SU-DHL-6 (cell line): Measurements from ENCODE around the gene OTULIN.

Experiments used
- H2AFZ ChIP-seq: fragments of 200-600 bp; sonication (generic); 2 replicates; pipeline ENCODE4 v1.6.1; 2014; ENCODE audit warnings: low read depth, mild to moderate bottlenecking, moderate library complexity, mixed read lengths, antibody characterized with exemption, low read length; ENCODE audit not compliant: severe bottlenecking
- H3F3A ChIP-seq: fragments of 200-600 bp; shearing (Covaris generic); 2 replicates; pipeline ENCODE4 v1.6.0; 2016; ENCODE audit warnings: antibody characterized with exemption, mild to moderate bottlenecking; ENCODE audit not compliant: insufficient read depth
- H3K27ac ChIP-seq: fragments of 200-600 bp; sonication (generic); 2 replicates; pipeline ENCODE4 v1.5.1; 2016; ENCODE audit warnings: low read depth, mild to moderate bottlenecking, low read length, moderate library complexity, mixed read lengths
- H3K27me3 ChIP-seq: fragments of 200-600 bp; sonication (generic), shearing (Covaris generic); 2 replicates; pipeline ENCODE4 v1.6.0; 2014; ENCODE audit warnings: mild to moderate bottlenecking, low read length
- H3K36me3 ChIP-seq: fragments of 200-600 bp; sonication (generic); 2 replicates; pipeline ENCODE4 v1.6.1; 2014; ENCODE audit warnings: mild to moderate bottlenecking, low read length, mixed read lengths
- H3K4me2 ChIP-seq: fragments of 300-600, 200-600 bp; shearing (Covaris generic), sonication (generic); 2 replicates; pipeline ENCODE4 v1.6.0; 2014; ENCODE audit warnings: low read length, low read depth, mild to moderate bottlenecking; ENCODE audit not compliant: poor library complexity, severe bottlenecking
- H3K4me3 ChIP-seq: fragments of 200-600 bp; sonication (generic); 2 replicates; pipeline ENCODE4 v1.5.1; 2014; ENCODE audit warnings: antibody characterized with exemption, low read length, mild to moderate bottlenecking, mixed read lengths; ENCODE audit not compliant: insufficient read depth, poor library complexity, severe bottlenecking
- H3K79me2 ChIP-seq: fragments of 200-600 bp; sonication (generic); 2 replicates; pipeline ENCODE4 v1.6.1; 2014; ENCODE audit warnings: mild to moderate bottlenecking, low read length, moderate library complexity; ENCODE audit not compliant: insufficient read depth
- H3K9ac ChIP-seq: fragments of 200-600 bp; sonication (generic); 2 replicates; pipeline ENCODE4 v1.7.0; 2014; ENCODE audit warnings: mild to moderate bottlenecking, low read length
- H3K9me2 ChIP-seq: fragments of 200-600 bp; sonication (generic); replicated peaks from 2 replicates; pipeline ENCODE4 v1.6.1; 2014; ENCODE audit warnings: low read length; ENCODE audit not compliant: insufficient read depth
- H3K9me3 ChIP-seq: fragments of 200-600 bp; sonication (generic); 2 replicates; pipeline ENCODE4 v1.6.1; 2014; ENCODE audit warnings: low read length, mixed read lengths; ENCODE audit not compliant: insufficient read depth
- H4K20me1 ChIP-seq: fragments of 200-600 bp; sonication (generic); 2 replicates; pipeline ENCODE4 v1.6.1; 2014; ENCODE audit warnings: low read depth, mild to moderate bottlenecking, antibody characterized with exemption, low read length, moderate library complexity, mixed read lengths
- EZH2phosphoT487 ChIP-seq: fragments of 200-600 bp; sonication (generic), shearing (Covaris generic); conservative IDR thresholded peaks from 2 replicates; pipeline ENCODE4 v1.6.1; 2018; ENCODE audit warnings: mild to moderate bottlenecking, antibody characterized with exemption, low read length, moderate library complexity, mixed read lengths
- TF ChIP-seq, protein P1 (sequence below): fragments of 200-600 bp; sonication (generic); IDR thresholded peaks from one replicate; pipeline ENCODE4 v1.5.1; 2017; ENCODE audit warnings: antibody characterized with exemption, mild to moderate bottlenecking, low read length, moderate library complexity; ENCODE audit not compliant: insufficient read depth, poor library complexity, severe bottlenecking

Gene OTULIN

DNA sequence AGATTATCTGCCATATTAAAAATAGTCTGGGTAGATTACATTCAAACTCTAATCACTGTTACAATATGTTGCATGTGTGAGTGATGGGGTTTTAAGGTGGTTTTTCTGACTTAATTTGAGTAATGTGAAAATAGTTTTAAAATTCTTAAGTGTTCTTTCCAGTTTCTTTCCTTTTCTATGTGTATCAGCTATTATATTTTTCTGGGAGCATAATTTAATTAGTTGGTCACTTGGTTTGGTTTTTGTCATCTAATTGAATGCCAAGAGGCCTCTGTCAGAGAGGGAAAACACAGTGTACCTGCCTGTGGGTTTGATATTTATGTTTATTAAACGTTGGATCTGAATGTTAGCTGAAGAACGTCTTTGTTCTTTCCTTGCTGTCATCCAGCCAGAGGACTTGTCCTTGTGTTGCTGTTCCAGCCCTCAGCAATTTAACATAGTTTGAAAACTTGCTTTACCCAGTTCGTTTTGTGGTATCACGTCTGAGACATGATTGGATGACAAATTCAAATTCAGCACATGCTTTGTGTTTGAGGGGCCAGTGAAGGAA lies 19.5 kb downstream of the OTULIN start:
- H3K9me3 ChIP-seq, result no peaks in the 10 kb centered on the region
- H3K79me2 ChIP-seq, result peaks cover 30% of the 10 kb centered on the region
- no peaks in the 10 kb centered on the region for H3K9me2 ChIP-seq
- no peak overlapping the region for H3K27ac ChIP-seq
- H4K20me1 ChIP-seq, result no peaks in the 10 kb centered on the region
- H3K4me3 ChIP-seq, result no peak overlapping the region
- H3K9ac ChIP-seq, result no peak overlapping the region
- peaks cover 20% of the 10 kb centered on the region; the same call in 1 of the 2 replicates for H3F3A ChIP-seq
- TF ChIP-seq, protein P1, sequence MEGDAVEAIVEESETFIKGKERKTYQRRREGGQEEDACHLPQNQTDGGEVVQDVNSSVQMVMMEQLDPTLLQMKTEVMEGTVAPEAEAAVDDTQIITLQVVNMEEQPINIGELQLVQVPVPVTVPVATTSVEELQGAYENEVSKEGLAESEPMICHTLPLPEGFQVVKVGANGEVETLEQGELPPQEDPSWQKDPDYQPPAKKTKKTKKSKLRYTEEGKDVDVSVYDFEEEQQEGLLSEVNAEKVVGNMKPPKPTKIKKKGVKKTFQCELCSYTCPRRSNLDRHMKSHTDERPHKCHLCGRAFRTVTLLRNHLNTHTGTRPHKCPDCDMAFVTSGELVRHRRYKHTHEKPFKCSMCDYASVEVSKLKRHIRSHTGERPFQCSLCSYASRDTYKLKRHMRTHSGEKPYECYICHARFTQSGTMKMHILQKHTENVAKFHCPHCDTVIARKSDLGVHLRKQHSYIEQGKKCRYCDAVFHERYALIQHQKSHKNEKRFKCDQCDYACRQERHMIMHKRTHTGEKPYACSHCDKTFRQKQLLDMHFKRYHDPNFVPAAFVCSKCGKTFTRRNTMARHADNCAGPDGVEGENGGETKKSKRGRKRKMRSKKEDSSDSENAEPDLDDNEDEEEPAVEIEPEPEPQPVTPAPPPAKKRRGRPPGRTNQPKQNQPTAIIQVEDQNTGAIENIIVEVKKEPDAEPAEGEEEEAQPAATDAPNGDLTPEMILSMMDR, result no peak
- no peak for TF ChIP-seq EZH2phosphoT487
- H3K27me3 ChIP-seq, result no peaks in the 10 kb centered on the region
- peaks cover 55% of the 10 kb centered on the region for H3K36me3 ChIP-seq
- no peak overlapping the region for H2AFZ ChIP-seq
- no peak overlapping the region for H3K4me2 ChIP-seq

DNA sequence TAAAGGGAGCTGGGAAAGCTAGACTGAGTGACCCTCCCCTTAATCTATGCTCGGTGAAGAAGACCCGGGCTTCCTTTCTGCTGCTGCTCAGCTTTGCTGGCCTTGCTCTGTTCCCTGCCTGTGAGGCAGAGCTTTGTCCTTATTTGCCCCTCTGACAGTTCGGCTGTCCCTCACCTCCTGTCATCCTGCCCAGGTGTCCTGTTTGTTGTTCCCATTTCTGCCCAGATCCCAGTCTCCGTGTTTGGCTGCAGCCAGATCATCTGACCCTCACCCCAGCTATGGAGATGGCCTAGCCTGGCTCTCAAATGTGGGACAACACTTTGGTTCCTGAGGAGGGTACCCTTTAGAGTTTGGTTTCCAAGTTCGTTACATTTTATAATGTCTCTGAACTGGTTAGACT lies 20.2 kb downstream of the OTULIN start:
- H3K27me3 ChIP-seq, result no peaks in the 10 kb centered on the region
- H3F3A ChIP-seq, result peaks cover 17% of the 10 kb centered on the region; the same call in 1 of the 2 replicates
- no peak overlapping the region for H2AFZ ChIP-seq
- H3K27ac ChIP-seq, result no peak overlapping the region; the same call in 1 of the 2 replicates
- no peaks in the 10 kb centered on the region for H3K9me3 ChIP-seq
- no peaks in the 10 kb centered on the region for H3K9me2 ChIP-seq
- no peak overlapping the region for H3K4me2 ChIP-seq
- peaks cover 57% of the 10 kb centered on the region for H3K36me3 ChIP-seq
- no peak overlapping the region for H3K9ac ChIP-seq
- H3K4me3 ChIP-seq, result no peak overlapping the region
- peaks cover 25% of the 10 kb centered on the region for H3K79me2 ChIP-seq
- H4K20me1 ChIP-seq, result no peaks in the 10 kb centered on the region
- TF ChIP-seq EZH2phosphoT487, result no peak

DNA sequence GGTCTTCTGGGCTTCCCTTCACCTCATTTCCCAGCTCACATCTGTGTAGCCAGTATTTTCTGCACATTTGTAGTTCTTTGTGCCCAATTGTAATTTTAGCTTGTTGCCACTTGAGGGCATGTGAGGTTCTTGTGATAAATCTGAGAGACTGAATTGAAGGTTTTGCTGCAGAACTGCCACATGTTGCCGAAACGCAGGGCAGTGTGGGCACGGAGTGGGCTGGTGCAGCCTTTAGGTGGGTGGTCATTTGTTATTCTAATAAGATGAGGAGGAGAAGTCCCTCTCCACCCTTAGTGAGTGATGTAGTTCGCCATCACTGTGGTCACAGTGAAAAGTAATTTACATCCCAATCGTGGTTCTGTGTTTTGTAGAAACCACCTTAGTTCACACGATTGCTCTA lies 21.2 kb downstream of the OTULIN start:
- H3K4me3 ChIP-seq, result no peak overlapping the region
- H3K9me3 ChIP-seq, result no peaks in the 10 kb centered on the region
- H4K20me1 ChIP-seq, result no peaks in the 10 kb centered on the region
- H3K9me2 ChIP-seq, result no peaks in the 10 kb centered on the region
- no peak overlapping the region for H3K9ac ChIP-seq
- peaks cover 15% of the 10 kb centered on the region for H3K79me2 ChIP-seq
- TF ChIP-seq, protein P1, result peak; percentile 41
- TF ChIP-seq EZH2phosphoT487, result no peak
- no peak overlapping the region for H3K27ac ChIP-seq
- no peaks in the 10 kb centered on the region for H3K27me3 ChIP-seq
- H2AFZ ChIP-seq, result no peak overlapping the region
- H3F3A ChIP-seq, result peaks cover 17% of the 10 kb centered on the region; the same call in 1 of the 2 replicates
- peak overlapping the region; percentile 18 for H3K4me2 ChIP-seq
- peaks cover 60% of the 10 kb centered on the region for H3K36me3 ChIP-seq

DNA sequence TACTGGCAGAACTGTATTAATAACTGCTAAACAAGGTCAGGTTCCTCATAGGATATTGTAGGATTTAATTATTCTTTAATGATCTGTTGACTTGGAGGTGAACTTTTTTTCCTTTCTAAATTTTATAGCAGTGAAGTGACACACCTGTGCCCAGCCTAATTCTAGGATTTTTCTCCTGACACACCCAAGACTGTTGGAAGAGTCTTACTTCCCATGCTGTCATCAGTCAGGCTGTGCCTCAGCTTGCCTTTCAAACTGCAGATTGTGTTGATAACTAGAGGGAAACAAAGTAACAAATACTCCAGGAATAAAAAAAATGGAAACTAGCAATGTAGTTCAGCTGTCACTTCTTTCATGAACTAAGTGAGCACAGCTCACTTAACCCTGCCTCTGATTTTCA lies 22.0 kb downstream of the OTULIN start:
- Histone ChIP-seq H3K27me3 (no peaks in the 10 kb centered on the region), H3K79me2 (peaks cover 15% of the 10 kb centered on the region), H3K27ac (no peak overlapping the region), H3K9me3 (no peaks in the 10 kb centered on the region), H3K9me2 (no peaks in the 10 kb centered on the region), H3K9ac (no peak overlapping the region), H3K4me3 (no peak overlapping the region), H2AFZ (no peak overlapping the region), H3F3A (peaks cover 17% of the 10 kb centered on the region; the same call in 1 of the 2 replicates), H4K20me1 (no peaks in the 10 kb centered on the region), H3K36me3 (peaks cover 64% of the 10 kb centered on the region), H3K4me2 (no peak overlapping the region)
- TF ChIP-seq EZH2phosphoT487, result no peak
- TF ChIP-seq, protein P1, result no peak
